LNCaP clone FGC (cell line): ENCODE measurements around the gene GIT2.
A peak's percentile ranks its signal among the peaks of the same experiment; 100 is the strongest.
"Not testable (repeated sequence)": the region's sequence is repeated elsewhere in the genome, so short reads cannot be mapped to it uniquely, and the experiment has no call there.

Experiments
- DNase-seq: peaks from one replicate; pipeline ENCODE4 v3.0.0-alpha.2; 2011; ENCODE audit warnings: low read depth
- H3K4me3 ChIP-seq: 2 replicates; pipeline ENCODE4 v1.5.1; 2011; ENCODE audit warnings: mild to moderate bottlenecking, low read depth, low read length, control low read depth
- TF ChIP-seq, protein P1 (sequence below): IDR thresholded peaks from 2 replicates; pipeline ENCODE4 v1.5.1; 2012; ENCODE audit warnings: mild to moderate bottlenecking; ENCODE audit not compliant: control insufficient read depth, insufficient read depth; ENCODE audit errors: extremely low read depth

Gene GIT2

GRCh38 chr12:109910254-109910968, 85.8 kb downstream of the GIT2 start:
- TF ChIP-seq, protein P1, sequence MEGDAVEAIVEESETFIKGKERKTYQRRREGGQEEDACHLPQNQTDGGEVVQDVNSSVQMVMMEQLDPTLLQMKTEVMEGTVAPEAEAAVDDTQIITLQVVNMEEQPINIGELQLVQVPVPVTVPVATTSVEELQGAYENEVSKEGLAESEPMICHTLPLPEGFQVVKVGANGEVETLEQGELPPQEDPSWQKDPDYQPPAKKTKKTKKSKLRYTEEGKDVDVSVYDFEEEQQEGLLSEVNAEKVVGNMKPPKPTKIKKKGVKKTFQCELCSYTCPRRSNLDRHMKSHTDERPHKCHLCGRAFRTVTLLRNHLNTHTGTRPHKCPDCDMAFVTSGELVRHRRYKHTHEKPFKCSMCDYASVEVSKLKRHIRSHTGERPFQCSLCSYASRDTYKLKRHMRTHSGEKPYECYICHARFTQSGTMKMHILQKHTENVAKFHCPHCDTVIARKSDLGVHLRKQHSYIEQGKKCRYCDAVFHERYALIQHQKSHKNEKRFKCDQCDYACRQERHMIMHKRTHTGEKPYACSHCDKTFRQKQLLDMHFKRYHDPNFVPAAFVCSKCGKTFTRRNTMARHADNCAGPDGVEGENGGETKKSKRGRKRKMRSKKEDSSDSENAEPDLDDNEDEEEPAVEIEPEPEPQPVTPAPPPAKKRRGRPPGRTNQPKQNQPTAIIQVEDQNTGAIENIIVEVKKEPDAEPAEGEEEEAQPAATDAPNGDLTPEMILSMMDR, result no peak
- no peak for DNase-seq
- no peak overlapping the region for H3K4me3 ChIP-seq

DNA sequence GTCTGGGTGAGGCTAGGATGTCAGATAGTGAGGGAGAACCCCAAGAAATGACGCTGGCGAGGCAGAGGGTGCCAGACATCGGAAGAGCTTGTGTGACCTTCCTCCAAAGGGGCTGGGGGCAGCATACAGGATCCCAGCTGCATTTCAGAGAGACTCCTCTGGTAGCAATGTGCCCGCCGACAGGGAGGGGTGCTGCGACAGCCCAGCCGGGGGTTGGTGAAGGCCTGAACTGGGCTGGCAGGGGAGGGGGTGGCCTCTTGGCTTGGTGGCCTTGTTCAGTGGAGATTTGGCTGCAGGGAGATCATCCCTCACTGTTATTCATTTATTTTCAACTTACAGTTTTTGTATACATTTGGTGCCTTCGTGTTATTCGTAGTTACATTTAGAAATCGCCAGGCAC, 90.9 kb downstream of the GIT2 start:
- no peak for DNase-seq
- no peak overlapping the region for H3K4me3 ChIP-seq
- TF ChIP-seq, protein P1, result no peak

GRCh38 chr12:109902891-109903418, 93.2 kb downstream of the GIT2 start:
- DNase-seq, result no peak

DNA sequence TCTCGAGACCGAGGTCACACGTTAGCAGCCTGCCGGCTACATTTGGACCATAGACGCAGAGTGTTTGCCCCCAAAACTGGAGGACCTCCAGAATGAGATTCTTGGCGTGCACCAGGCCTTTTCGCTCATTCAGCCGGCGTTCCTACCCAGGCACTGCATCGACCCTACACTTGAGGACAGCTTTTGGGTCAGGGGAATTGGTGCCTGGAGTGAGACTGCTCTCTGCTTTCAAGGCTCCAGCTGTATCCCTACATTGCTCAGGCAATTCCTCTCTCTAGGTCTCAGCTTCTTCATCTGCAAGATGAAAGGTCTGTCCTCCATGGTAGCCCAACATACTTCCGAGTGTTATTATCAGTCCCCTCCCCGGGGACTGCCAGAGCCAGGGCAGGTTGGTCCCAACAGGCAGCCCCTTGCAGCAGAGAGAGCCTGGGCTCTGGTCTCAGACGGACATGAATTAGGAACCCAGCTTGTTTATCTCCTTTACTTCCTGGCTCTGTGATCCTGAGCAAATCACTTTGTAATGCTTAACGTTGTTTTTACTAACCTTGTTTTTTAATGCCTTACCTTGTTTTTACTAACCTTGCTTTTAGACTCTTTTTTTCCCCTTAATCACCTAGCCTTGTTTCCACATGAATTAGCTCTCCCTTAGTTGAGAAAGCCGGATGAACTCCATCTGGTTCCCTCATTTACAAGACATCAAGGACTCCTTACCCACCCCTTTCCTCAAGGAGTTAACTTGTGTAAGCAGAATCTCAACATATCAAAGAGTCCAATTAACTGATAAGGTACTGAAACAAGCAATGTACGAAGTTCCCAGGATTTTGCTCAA, 95.2 kb downstream of the GIT2 start:
- TF ChIP-seq, protein P1, result no peak
- peak overlapping the region; percentile 80 for H3K4me3 ChIP-seq
- DNase-seq, result no peak

More at GRCh38 chr12:109902891-109903418, 93.2 kb downstream of the GIT2 start:
- TF ChIP-seq, protein P1, result no peak
- no peak overlapping the region for H3K4me3 ChIP-seq

GRCh38 chr12:109899783-109900751, 96.1 kb downstream of the GIT2 start, which contains the start of gene TCHP:
TSS of gene TCHP (plus strand) at chr12:109900274. CDS start at chr12:109903027, 2,753 bp downstream.
- peak; percentile 76 for DNase-seq
- TF ChIP-seq, protein P1, result peak; percentile 81
- peak within 1 kb of the TSS; percentile 80 for H3K4me3 ChIP-seq

DNA sequence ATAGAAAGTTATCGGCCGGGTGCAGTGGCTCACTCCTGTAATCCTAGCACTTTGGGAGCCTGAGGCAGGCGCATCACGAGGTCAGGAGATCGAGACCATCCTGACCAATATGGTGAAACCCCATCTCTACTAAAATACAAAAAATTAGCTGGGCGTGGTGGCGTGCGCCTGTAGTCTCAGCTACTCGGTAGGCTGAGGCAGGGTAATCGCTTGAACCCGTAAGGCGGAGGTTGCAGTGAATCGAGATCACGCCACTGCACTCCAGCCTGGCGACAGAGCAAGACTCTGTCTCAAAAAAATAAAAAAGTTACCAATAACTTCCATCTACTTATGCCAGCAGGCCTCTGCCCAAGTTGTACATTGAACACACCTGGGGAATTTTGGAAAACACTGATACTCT, 96.8 kb downstream of the GIT2 start:
- H3K4me3 ChIP-seq, result peak overlapping the region; percentile 80

More for the DNA sequence above, 96.8 kb downstream of the GIT2 start:
- DNase-seq, result not testable (repeated sequence)
